RWPE2 (cell line): Measurements from ENCODE around the gene FAM107B.

Experiments used
- ATAC-seq: fragments of 200-7000 bp; cut with Tn5 transposase; 3 replicates; pipeline ENCODE4 v1.9.1; 2021; ENCODE audit warnings: low read depth
- DNase-seq: peaks from one replicate; pipeline ENCODE4 v3.0.0-alpha.2; 2020; ENCODE audit warnings: low spot score
- H3K27ac ChIP-seq: fragments of 450-650 bp; 2 replicates; pipeline ENCODE4 v1.5.1; 2017; ENCODE audit warnings: mild to moderate bottlenecking; ENCODE audit not compliant: poor library complexity, severe bottlenecking
- H3K27me3 ChIP-seq: fragments of 250-450 bp; sonication (Bioruptor Pico); 2 replicates; pipeline ENCODE4 v1.5.1; 2021; ENCODE audit warnings: mild to moderate bottlenecking, moderate library complexity; ENCODE audit not compliant: insufficient read depth, poor library complexity, severe bottlenecking
- H3K36me3 ChIP-seq: fragments of 250-450 bp; sonication (Bioruptor Pico); 2 replicates; pipeline ENCODE4 v1.5.1; 2020; ENCODE audit warnings: low read depth, mild to moderate bottlenecking, moderate library complexity
- H3K4me1 ChIP-seq: fragments of 250-450 bp; sonication (Bioruptor Pico); 2 replicates; pipeline ENCODE4 v1.5.1; 2021; ENCODE audit warnings: mild to moderate bottlenecking, moderate library complexity; ENCODE audit not compliant: insufficient read depth, poor library complexity, severe bottlenecking
- H3K4me3 ChIP-seq: fragments of 250-450 bp; sonication (Bioruptor Pico); 2 replicates; pipeline ENCODE4 v1.5.1; 2021; ENCODE audit warnings: mild to moderate bottlenecking, moderate library complexity; ENCODE audit not compliant: severe bottlenecking
- H3K9me3 ChIP-seq: fragments of 250-450 bp; sonication (Bioruptor Pico); 2 replicates; pipeline ENCODE4 v1.5.1; 2021; ENCODE audit warnings: mild to moderate bottlenecking, moderate library complexity; ENCODE audit not compliant: severe bottlenecking
- CTCF ChIP-seq: fragments of 450-650 bp; IDR thresholded peaks from one replicate; pipeline ENCODE4 v1.5.1; 2017; ENCODE audit warnings: mild to moderate bottlenecking, moderate library complexity; ENCODE audit not compliant: poor library complexity, severe bottlenecking

Gene FAM107B

DNA sequence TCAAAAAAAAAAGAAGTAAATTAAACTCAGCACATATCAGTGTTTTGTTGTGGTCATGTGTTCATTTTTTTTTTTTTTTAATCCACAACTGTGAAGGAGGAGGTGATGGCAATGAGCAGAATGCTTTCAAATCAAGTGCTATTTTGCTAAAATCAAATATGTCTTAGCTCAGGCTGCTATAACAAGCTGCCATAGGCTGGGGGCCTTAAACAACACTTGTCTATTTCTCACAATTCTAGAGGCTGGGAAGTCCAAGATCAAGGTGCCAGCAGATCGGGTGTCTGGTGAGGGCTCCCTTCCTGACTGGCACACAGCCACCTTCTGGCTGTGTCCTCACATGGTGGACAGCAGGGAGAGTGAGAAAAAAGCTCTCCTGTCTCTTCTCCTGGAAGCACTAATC, 203.9 kb downstream of the FAM107B start:
- ATAC-seq (no peak), DNase-seq (no peak)
- no peak for TF ChIP-seq CTCF
- Histone ChIP-seq H3K27ac (peak overlapping the region; percentile 48), H3K9me3 (no peaks in the 10 kb centered on the region), H3K36me3 (no peaks in the 10 kb centered on the region), H3K4me3 (no peak overlapping the region), H3K4me1 (peaks cover 26% of the 10 kb centered on the region), H3K27me3 (no peaks in the 10 kb centered on the region)

- H3K27ac ChIP-seq = peak overlapping the region; percentile 48
- no peak overlapping the region for H3K4me3 ChIP-seq
- TF ChIP-seq CTCF = no peak
- no peaks in the 10 kb centered on the region for H3K36me3 ChIP-seq
- no peaks in the 10 kb centered on the region for H3K27me3 ChIP-seq
- DNase-seq (no peak), ATAC-seq (no peak)
- H3K4me1 ChIP-seq = peaks cover 26% of the 10 kb centered on the region
- no peaks in the 10 kb centered on the region for H3K9me3 ChIP-seq
Measured at GRCh38 chr10:14569274-14570060, 205.2 kb downstream of the FAM107B start.

- H3K36me3 ChIP-seq = no peaks in the 10 kb centered on the region
- no peak overlapping the region for H3K27ac ChIP-seq
- no peak for ATAC-seq
Measured at GRCh38 chr10:14567421-14567820, 207.3 kb downstream of the FAM107B start.

DNA sequence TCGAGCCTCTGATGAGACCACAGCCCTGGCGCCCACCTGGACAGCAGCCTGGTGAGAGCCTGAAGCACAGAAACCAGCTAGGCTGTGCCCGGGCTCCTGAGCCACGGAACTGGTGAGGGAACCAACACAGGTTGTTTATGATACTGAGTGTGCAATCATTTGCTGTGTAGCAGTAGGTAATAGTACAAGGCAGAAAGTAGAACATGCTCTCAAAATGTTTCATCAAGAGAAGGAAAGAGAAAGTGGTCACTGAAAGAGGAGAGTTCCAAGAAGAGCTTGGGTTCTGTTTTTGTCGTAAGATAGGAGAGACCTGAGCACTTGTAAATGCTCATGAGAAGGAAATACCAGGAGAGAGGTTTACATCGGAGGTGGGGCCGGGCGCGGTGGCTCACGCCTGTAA, 208.2 kb downstream of the FAM107B start:
- Histone ChIP-seq H3K36me3 (no peaks in the 10 kb centered on the region), H3K4me3 (no peak overlapping the region), H3K27me3 (no peaks in the 10 kb centered on the region), H3K4me1 (peaks cover 21% of the 10 kb centered on the region), H3K9me3 (no peaks in the 10 kb centered on the region), H3K27ac (no peak overlapping the region)
- ATAC-seq = no peak
- TF ChIP-seq CTCF = no peak
- no peak for DNase-seq

More at GRCh38 chr10:14567421-14567820, 207.3 kb downstream of the FAM107B start:
- no peak overlapping the region for H3K4me3 ChIP-seq
- DNase-seq = no peak
- peaks cover 25% of the 10 kb centered on the region for H3K4me1 ChIP-seq
- no peak for TF ChIP-seq CTCF
- H3K9me3 ChIP-seq = no peaks in the 10 kb centered on the region
- H3K27me3 ChIP-seq = no peaks in the 10 kb centered on the region

DNA sequence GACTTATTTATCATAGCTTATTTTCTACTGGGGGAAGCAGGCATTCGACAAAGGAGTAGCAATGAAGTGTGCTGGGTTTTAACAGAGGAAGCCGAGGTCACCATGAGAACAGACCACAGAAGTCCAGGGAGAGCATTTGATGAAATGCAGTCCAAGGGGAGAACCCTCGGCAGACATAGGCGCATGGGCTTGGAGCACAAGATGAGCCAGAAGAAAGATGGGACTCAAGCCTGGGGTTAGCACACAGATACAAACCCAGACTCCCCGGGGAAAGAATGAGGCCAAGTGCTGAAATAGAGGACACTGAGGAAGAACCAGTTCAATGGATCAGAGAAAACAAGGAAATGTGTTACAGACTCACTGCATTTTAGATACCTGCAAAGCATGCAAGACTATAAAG, 209.5 kb downstream of the FAM107B start:
- H3K27ac ChIP-seq = no peak overlapping the region
- peaks cover 13% of the 10 kb centered on the region for H3K4me1 ChIP-seq
- H3K27me3 ChIP-seq = no peaks in the 10 kb centered on the region
- DNase-seq (no peak), ATAC-seq (no peak)
- no peaks in the 10 kb centered on the region for H3K36me3 ChIP-seq
- no peaks in the 10 kb centered on the region for H3K9me3 ChIP-seq
- H3K4me3 ChIP-seq = no peak overlapping the region
- no peak for TF ChIP-seq CTCF
